Loucy (cell line): ENCODE data around the gene STAT5B.

Experiments
- H2AFZ ChIP-seq: fragments of 200-600 bp; sonication (generic); 2 replicates; pipeline ENCODE4 v1.6.0; 2016; ENCODE audit warnings: antibody characterized with exemption, mild to moderate bottlenecking, low read length, moderate library complexity
- H3F3A ChIP-seq: fragments of 200-600 bp; 2 replicates; pipeline ENCODE4 v1.6.0; 2016; ENCODE audit warnings: antibody characterized with exemption, low read depth, mild to moderate bottlenecking
- H3K27me3 ChIP-seq: fragments of 200-600 bp; sonication (generic); 2 replicates; pipeline ENCODE4 v1.6.1; 2014; ENCODE audit warnings: low read length, mild to moderate bottlenecking; ENCODE audit not compliant: insufficient read depth, poor library complexity, severe bottlenecking
- H3K36me3 ChIP-seq: fragments of 200-600 bp; sonication (generic); 2 replicates; pipeline ENCODE4 v1.6.1; 2016; ENCODE audit warnings: low read length; ENCODE audit not compliant: insufficient read depth
- H3K4me1 ChIP-seq: fragments of 200-600 bp; sonication (generic); 2 replicates; pipeline ENCODE4 v1.5.1; 2014; ENCODE audit warnings: low read length, mild to moderate bottlenecking; ENCODE audit not compliant: insufficient read depth, poor library complexity, severe bottlenecking
- H3K4me2 ChIP-seq: fragments of 200-600 bp; sonication (generic); 2 replicates; pipeline ENCODE4 v1.6.0; 2014; ENCODE audit warnings: antibody characterized with exemption, low read length, low read depth, mild to moderate bottlenecking; ENCODE audit not compliant: poor library complexity, severe bottlenecking
- H3K4me3 ChIP-seq: fragments of 200-600 bp; sonication (generic); 2 replicates; pipeline ENCODE4 v1.5.1; 2014; ENCODE audit warnings: low read length, mild to moderate bottlenecking, mixed read lengths; ENCODE audit not compliant: poor library complexity, severe bottlenecking
- H3K79me2 ChIP-seq: fragments of 200-600 bp; sonication (generic); 2 replicates; pipeline ENCODE4 v1.6.1; 2014; ENCODE audit warnings: low read length; ENCODE audit not compliant: insufficient read depth
- H3K9ac ChIP-seq: fragments of 200-600 bp; sonication (generic); 2 replicates; pipeline ENCODE4 v1.6.0; 2014; ENCODE audit warnings: mild to moderate bottlenecking, low read depth, low read length, moderate library complexity; ENCODE audit not compliant: poor library complexity, severe bottlenecking
- H3K9me2 ChIP-seq: fragments of 200-600 bp; sonication (generic); replicated peaks from 2 replicates; pipeline ENCODE4 v1.6.1; 2016; ENCODE audit warnings: low read depth, low read length, mixed read lengths
- H3K9me3 ChIP-seq: fragments of 200-600 bp; sonication (generic); 2 replicates; pipeline ENCODE4 v1.6.1; 2014; ENCODE audit warnings: mild to moderate bottlenecking, antibody characterized with exemption, low read length, low read depth; ENCODE audit not compliant: insufficient read depth
- H4K20me1 ChIP-seq: fragments of 200-600 bp; sonication (generic); 2 replicates; pipeline ENCODE4 v1.6.0; 2014; ENCODE audit warnings: antibody characterized with exemption, low read length, mild to moderate bottlenecking; ENCODE audit not compliant: insufficient read depth, poor library complexity, severe bottlenecking
- EZH2phosphoT487 ChIP-seq: fragments of 200-600 bp; IDR thresholded peaks from 2 replicates; pipeline ENCODE4 v1.6.1; 2018; ENCODE audit warnings: antibody characterized with exemption, mild to moderate bottlenecking, moderate library complexity, borderline replicate concordance
- TF ChIP-seq, protein P1 (sequence below): fragments of 200-600 bp; sonication (generic); conservative IDR thresholded peaks from 2 replicates; pipeline ENCODE4 v1.5.1; 2014; ENCODE audit warnings: mild to moderate bottlenecking, antibody characterized with exemption, low read length

Gene STAT5B

DNA sequence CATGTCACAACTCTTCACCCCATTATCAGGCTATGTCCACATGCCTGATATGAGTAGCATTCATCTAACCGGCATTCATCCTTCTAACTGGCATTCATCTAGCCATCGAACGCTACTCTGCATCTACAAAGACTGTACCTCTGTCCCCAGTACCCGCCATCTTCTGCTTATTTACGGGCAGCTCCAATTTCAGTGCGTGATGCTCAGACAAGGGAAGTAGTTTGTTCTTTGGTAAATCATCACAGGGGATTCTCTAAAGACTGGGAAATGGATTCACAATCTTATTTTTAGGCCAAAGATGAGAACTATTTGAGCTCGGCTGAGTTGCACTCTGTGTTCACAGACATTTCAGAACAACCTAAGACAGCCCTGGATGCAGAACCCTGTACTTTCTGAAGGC lies 39.4 kb downstream of the STAT5B start:
- Histone ChIP-seq H3K9me3 (no peaks in the 10 kb centered on the region), H4K20me1 (peaks cover 52% of the 10 kb centered on the region), H3K4me3 (no peak overlapping the region), H3K79me2 (peaks cover 99% of the 10 kb centered on the region), H3K4me2 (no peak overlapping the region), H3K36me3 (peaks cover 5% of the 10 kb centered on the region; the same call in 1 of the 2 replicates), H3K9me2 (no peaks in the 10 kb centered on the region), H3K27me3 (no peaks in the 10 kb centered on the region), H3K9ac (no peak overlapping the region), H3K4me1 (no peaks in the 10 kb centered on the region), H2AFZ (no peak overlapping the region), H3F3A (no peaks in the 10 kb centered on the region)
- TF ChIP-seq, protein P1, sequence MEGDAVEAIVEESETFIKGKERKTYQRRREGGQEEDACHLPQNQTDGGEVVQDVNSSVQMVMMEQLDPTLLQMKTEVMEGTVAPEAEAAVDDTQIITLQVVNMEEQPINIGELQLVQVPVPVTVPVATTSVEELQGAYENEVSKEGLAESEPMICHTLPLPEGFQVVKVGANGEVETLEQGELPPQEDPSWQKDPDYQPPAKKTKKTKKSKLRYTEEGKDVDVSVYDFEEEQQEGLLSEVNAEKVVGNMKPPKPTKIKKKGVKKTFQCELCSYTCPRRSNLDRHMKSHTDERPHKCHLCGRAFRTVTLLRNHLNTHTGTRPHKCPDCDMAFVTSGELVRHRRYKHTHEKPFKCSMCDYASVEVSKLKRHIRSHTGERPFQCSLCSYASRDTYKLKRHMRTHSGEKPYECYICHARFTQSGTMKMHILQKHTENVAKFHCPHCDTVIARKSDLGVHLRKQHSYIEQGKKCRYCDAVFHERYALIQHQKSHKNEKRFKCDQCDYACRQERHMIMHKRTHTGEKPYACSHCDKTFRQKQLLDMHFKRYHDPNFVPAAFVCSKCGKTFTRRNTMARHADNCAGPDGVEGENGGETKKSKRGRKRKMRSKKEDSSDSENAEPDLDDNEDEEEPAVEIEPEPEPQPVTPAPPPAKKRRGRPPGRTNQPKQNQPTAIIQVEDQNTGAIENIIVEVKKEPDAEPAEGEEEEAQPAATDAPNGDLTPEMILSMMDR, result no peak
- TF ChIP-seq EZH2phosphoT487, result no peak

DNA sequence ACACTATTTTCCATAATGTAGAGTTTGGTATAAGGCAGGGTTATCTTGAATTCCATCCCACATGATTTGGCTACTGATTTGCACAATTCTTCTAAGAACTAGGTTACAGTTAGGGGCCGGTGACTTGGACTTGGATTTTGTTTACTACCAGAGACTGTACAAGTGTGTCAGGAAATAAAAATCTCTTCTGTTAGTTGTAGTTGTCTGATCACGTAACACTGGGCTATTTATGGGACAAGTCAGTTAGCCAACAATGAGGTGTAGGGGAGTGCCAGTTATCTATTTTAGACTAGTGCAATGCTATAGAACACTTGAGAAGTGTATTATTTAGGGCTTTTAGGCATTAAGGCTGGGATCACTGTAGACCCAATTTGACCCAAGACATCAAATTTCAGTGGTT lies 42.2 kb downstream of the STAT5B start:
- peaks cover 26% of the 10 kb centered on the region; the same call in 1 of the 2 replicates for H3K36me3 ChIP-seq
- H4K20me1 ChIP-seq, result peaks cover 34% of the 10 kb centered on the region
- no peaks in the 10 kb centered on the region for H3K4me1 ChIP-seq
- H3K27me3 ChIP-seq, result no peaks in the 10 kb centered on the region
- no peaks in the 10 kb centered on the region for H3K9me3 ChIP-seq
- no peak overlapping the region for H2AFZ ChIP-seq
- no peak overlapping the region for H3K4me2 ChIP-seq
- peaks cover 89% of the 10 kb centered on the region for H3K79me2 ChIP-seq
- H3K9me2 ChIP-seq, result no peaks in the 10 kb centered on the region
- no peak overlapping the region for H3K9ac ChIP-seq
- no peaks in the 10 kb centered on the region for H3F3A ChIP-seq
- no peak overlapping the region for H3K4me3 ChIP-seq
- TF ChIP-seq EZH2phosphoT487, result no peak
- TF ChIP-seq, protein P1, result no peak

DNA sequence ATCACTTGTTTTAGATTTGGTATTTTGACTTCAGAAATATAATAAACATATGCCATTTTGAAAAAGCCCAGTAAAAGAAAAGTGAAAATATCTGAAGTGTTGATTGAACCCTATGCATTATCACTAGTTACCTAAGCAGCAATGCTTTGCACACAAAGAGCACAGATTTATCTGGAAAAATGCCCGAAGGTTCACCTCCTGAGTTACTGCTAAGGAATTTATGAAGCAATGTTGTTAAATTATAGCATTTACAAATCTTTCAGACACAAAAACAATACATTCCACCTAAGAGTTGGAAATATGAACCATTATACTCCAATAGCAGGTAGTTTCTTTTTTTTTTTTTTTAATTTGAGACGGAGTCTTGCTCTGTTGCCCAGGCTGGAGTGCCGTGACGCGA lies 43.0 kb downstream of the STAT5B start:
- no peak for TF ChIP-seq EZH2phosphoT487
- TF ChIP-seq, protein P1, result no peak
- Histone ChIP-seq H3F3A (no peaks in the 10 kb centered on the region), H2AFZ (no peak overlapping the region), H3K4me3 (no peak overlapping the region), H3K9me2 (no peaks in the 10 kb centered on the region), H3K9me3 (no peaks in the 10 kb centered on the region), H3K4me1 (no peaks in the 10 kb centered on the region), H3K79me2 (peaks cover 87% of the 10 kb centered on the region), H3K4me2 (no peak overlapping the region), H3K9ac (no peak overlapping the region), H3K27me3 (no peaks in the 10 kb centered on the region), H4K20me1 (peaks cover 31% of the 10 kb centered on the region), H3K36me3 (peaks cover 33% of the 10 kb centered on the region; the same call in 1 of the 2 replicates)
